Suprapubic skin (tissue), 4 donors: ENCODE data around the gene NTSR1. TPM values are rescaled to one million over a fixed set of nuclear protein-coding genes. Genes with fewer than 3 reads are reported as not detected.

Experiments
- DNase-seq, 2 donors: peaks; one replicate each; pipeline ENCODE4 v3.0.0-alpha.2; 2019; ENCODE audit warnings: low spot score in 2 of 2
- H3K27ac ChIP-seq: fragments of 200-600 bp; sonication (generic); one replicate; pipeline ENCODE4 v1.5.1; 2019
- H3K27me3 ChIP-seq: fragments of 200-600 bp; sonication (generic); one replicate; pipeline ENCODE4 v1.5.1; 2019
- H3K36me3 ChIP-seq: fragments of 200-600 bp; sonication (generic); one replicate; pipeline ENCODE4 v1.5.1; 2019
- H3K4me1 ChIP-seq: fragments of 200-600 bp; sonication (generic); one replicate; pipeline ENCODE4 v1.5.1; 2019
- H3K4me3 ChIP-seq: fragments of 200-600 bp; sonication (generic); one replicate; pipeline ENCODE4 v1.5.1; 2019; ENCODE audit warnings: mild to moderate bottlenecking
- H3K9me3 ChIP-seq: fragments of 200-600 bp; sonication (generic); one replicate; pipeline ENCODE4 v1.5.1; 2019
- CTCF ChIP-seq, 2 donors: fragments of 200-600 bp in 1 of 2; fragments of 450-650 bp in 1 of 2; sonication (generic) in 1 of 2; IDR thresholded peaks; one replicate each; pipeline ENCODE4 v1.5.1; 2016 to 2019; ENCODE audit warnings: antibody characterized with exemption in 2 of 2, mild to moderate bottlenecking in 1 of 2, moderate library complexity in 1 of 2
- EP300 ChIP-seq: sonication (generic); formaldehyde crosslinking; IDR thresholded peaks from one replicate; pipeline ENCODE4 v1.6.1; 2017; ENCODE audit warnings: antibody characterized with exemption
- POLR2A ChIP-seq, 2 donors: fragments of 450-650 bp; IDR thresholded peaks; one replicate each; pipeline ENCODE4 v1.6.1; 2017; ENCODE audit warnings: antibody characterized with exemption in 2 of 2, mild to moderate bottlenecking in 2 of 2, moderate library complexity in 2 of 2
- POLR2AphosphoS5 ChIP-seq, 3 donors: sonication (generic); formaldehyde crosslinking; IDR thresholded peaks; one replicate each; pipeline ENCODE4 v1.6.1; 2017; ENCODE audit warnings: antibody characterized with exemption in 3 of 3
- WGBS: methylation state at CpG from one replicate; pipeline ENCODE4 v1.1.5; 2018; 5-methylcytosine and 5-hydroxymethylcytosine counted together
- total RNA-seq, 4 donors: library from RNA; depleted of rRNA; stranded (reverse); fragments of >200 nt; gene quantifications; one replicate each; pipeline ENCODE4 v1.1.0, GENCODE V29; 2016

The NTSR1 gene
- total RNA-seq, 4 donors from 2014 or later, result 0.16 to 0.55 TPM; not detected in 2

- Histone ChIP-seq H3K4me1 (peaks cover 10% of the 10 kb centered on the region), H3K9me3 (no peaks in the 10 kb centered on the region), H3K36me3 (no peaks in the 10 kb centered on the region), H3K27ac (no peak overlapping the region), H3K4me3 (no peak overlapping the region), H3K27me3 (peaks cover 68% of the 10 kb centered on the region)
- no peak for TF ChIP-seq CTCF (IDR thresholded peaks at IDR 0.05)
- DNase-seq, result no peak
- WGBS, result 79% methylated on average over 15 of the region's 37 CpGs
These were observed 21.5 kb upstream of the NTSR1 start for GRCh38 chr20:62686869-62687830.

GRCh38 chr20:62688083-62688482, 20.6 kb upstream of the NTSR1 start:
- 86% methylated on average over 11 of the region's 11 CpGs for WGBS
- no peak overlapping the region for H3K27ac ChIP-seq
- H3K4me3 ChIP-seq, result no peak overlapping the region
- TF ChIP-seq CTCF (IDR thresholded peaks at IDR 0.05), result no peak
- TF ChIP-seq POLR2A (IDR thresholded peaks at IDR 0.05), result no peak
- no peak for TF ChIP-seq POLR2AphosphoS5 (IDR thresholded peaks at IDR 0.05)
- no peak for TF ChIP-seq EP300
- DNase-seq, result no peak
- no peaks in the 10 kb centered on the region for H3K36me3 ChIP-seq
- H3K27me3 ChIP-seq, result peaks cover 68% of the 10 kb centered on the region
- H3K4me1 ChIP-seq, result peaks cover 10% of the 10 kb centered on the region
- H3K9me3 ChIP-seq, result no peaks in the 10 kb centered on the region

DNA sequence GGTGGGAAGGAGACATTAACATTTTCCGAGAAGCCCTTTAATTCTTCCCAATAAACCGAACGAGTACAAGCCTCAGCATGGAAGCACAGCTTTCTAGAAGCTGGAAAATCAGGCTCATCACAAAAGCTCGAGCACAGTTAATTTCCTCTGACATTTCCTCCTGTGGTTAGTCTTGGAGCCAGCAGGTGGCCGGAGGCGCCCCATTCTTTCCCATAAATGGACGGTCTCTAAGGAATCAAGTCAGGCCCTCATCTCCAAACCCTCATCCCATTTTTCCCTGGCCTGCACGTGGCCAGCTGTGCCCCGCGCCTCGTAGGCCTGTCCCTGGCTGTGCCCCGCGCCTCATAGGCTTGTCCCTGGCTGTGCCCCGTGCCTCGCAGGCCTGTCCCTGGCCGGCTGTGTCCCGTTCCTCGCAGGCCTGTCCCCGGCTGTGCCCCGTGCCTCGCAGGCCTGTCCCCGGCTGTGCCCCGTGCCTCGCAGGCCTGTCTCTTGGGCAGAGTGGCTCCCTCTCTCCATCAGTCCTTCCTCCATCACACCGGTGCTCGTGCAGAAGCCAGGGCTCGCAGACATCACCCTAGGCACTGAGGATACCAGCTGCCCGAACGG, 19.7 kb upstream of the NTSR1 start:
- 74% methylated on average over 26 of the region's 29 CpGs for whole genome bisulfite sequencing
- no peaks in the 10 kb centered on the region for H3K36me3 ChIP-seq
- peaks cover 10% of the 10 kb centered on the region for H3K4me1 ChIP-seq
- H3K9me3 ChIP-seq, result no peaks in the 10 kb centered on the region
- no peak for DNase-seq
- no peak overlapping the region for H3K4me3 ChIP-seq
- no peak overlapping the region for H3K27ac ChIP-seq
- H3K27me3 ChIP-seq, result peaks cover 70% of the 10 kb centered on the region
- no peak for TF ChIP-seq EP300
- TF ChIP-seq CTCF (IDR thresholded peaks at IDR 0.05), result no peak
- no peak for TF ChIP-seq POLR2A (IDR thresholded peaks at IDR 0.05)
- TF ChIP-seq POLR2AphosphoS5 (IDR thresholded peaks at IDR 0.05), result no peak

- Histone ChIP-seq H3K27me3 (peaks cover 70% of the 10 kb centered on the region), H3K27ac (no peak overlapping the region), H3K4me1 (peaks cover 10% of the 10 kb centered on the region), H3K36me3 (no peaks in the 10 kb centered on the region), H3K9me3 (no peaks in the 10 kb centered on the region), H3K4me3 (no peak overlapping the region)
- no peak for DNase-seq
- TF ChIP-seq POLR2A (IDR thresholded peaks at IDR 0.05) (no peak), CTCF (IDR thresholded peaks at IDR 0.05) (no peak), EP300 (no peak), POLR2AphosphoS5 (IDR thresholded peaks at IDR 0.05) (no peak)
- WGBS, result 72% methylated on average over 10 of the region's 17 CpGs
These were observed 18.8 kb upstream of the NTSR1 start for GRCh38 chr20:62689861-62690260.

GRCh38 chr20:62690261-62690820, 18.3 kb upstream of the NTSR1 start:
- H3K4me1 ChIP-seq, result peaks cover 10% of the 10 kb centered on the region
- H3K27ac ChIP-seq, result no peak overlapping the region
- peaks cover 70% of the 10 kb centered on the region for H3K27me3 ChIP-seq
- no peak for TF ChIP-seq POLR2A (IDR thresholded peaks at IDR 0.05)
- TF ChIP-seq POLR2AphosphoS5 (IDR thresholded peaks at IDR 0.05), result no peak
- TF ChIP-seq CTCF (IDR thresholded peaks at IDR 0.05), result no peak
- no peak for TF ChIP-seq EP300
- no peak overlapping the region for H3K4me3 ChIP-seq
- no peak for DNase-seq
- no peaks in the 10 kb centered on the region for H3K36me3 ChIP-seq
- H3K9me3 ChIP-seq, result no peaks in the 10 kb centered on the region
- WGBS, result 88% methylated on average over 15 of the region's 17 CpGs
